ENCODE data around the gene SLC1A3.
A peak's percentile ranks its signal among the peaks of the same experiment; 100 is the strongest.

- TF ChIP-seq CTCF (IDR thresholded peaks at IDR 0.05; ENCODE audit: insufficient read depth, low read length) = peak; percentile 39
- TF ChIP-seq, protein P1, sequence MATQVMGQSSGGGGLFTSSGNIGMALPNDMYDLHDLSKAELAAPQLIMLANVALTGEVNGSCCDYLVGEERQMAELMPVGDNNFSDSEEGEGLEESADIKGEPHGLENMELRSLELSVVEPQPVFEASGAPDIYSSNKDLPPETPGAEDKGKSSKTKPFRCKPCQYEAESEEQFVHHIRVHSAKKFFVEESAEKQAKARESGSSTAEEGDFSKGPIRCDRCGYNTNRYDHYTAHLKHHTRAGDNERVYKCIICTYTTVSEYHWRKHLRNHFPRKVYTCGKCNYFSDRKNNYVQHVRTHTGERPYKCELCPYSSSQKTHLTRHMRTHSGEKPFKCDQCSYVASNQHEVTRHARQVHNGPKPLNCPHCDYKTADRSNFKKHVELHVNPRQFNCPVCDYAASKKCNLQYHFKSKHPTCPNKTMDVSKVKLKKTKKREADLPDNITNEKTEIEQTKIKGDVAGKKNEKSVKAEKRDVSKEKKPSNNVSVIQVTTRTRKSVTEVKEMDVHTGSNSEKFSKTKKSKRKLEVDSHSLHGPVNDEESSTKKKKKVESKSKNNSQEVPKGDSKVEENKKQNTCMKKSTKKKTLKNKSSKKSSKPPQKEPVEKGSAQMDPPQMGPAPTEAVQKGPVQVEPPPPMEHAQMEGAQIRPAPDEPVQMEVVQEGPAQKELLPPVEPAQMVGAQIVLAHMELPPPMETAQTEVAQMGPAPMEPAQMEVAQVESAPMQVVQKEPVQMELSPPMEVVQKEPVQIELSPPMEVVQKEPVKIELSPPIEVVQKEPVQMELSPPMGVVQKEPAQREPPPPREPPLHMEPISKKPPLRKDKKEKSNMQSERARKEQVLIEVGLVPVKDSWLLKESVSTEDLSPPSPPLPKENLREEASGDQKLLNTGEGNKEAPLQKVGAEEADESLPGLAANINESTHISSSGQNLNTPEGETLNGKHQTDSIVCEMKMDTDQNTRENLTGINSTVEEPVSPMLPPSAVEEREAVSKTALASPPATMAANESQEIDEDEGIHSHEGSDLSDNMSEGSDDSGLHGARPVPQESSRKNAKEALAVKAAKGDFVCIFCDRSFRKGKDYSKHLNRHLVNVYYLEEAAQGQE (IDR thresholded peaks at IDR 0.05; ENCODE audit: insufficient replicate concordance, low read depth) = no peak
These were observed 122.5 kb downstream of the SLC1A3 start for GRCh38 chr5:36728697-36729543.

Data from HL-60 (cell line).